RPMI8226 (cell line): Measurements from ENCODE around the gene PLEKHJ1.
"Not testable (repeated sequence)": the region's sequence is repeated elsewhere in the genome, so short reads cannot be mapped to it uniquely, and the experiment has no call there.

Experiments used
- DNase-seq: peaks from one replicate; pipeline ENCODE4 v3.0.0-alpha.2; 2015

Gene PLEKHJ1

DNA sequence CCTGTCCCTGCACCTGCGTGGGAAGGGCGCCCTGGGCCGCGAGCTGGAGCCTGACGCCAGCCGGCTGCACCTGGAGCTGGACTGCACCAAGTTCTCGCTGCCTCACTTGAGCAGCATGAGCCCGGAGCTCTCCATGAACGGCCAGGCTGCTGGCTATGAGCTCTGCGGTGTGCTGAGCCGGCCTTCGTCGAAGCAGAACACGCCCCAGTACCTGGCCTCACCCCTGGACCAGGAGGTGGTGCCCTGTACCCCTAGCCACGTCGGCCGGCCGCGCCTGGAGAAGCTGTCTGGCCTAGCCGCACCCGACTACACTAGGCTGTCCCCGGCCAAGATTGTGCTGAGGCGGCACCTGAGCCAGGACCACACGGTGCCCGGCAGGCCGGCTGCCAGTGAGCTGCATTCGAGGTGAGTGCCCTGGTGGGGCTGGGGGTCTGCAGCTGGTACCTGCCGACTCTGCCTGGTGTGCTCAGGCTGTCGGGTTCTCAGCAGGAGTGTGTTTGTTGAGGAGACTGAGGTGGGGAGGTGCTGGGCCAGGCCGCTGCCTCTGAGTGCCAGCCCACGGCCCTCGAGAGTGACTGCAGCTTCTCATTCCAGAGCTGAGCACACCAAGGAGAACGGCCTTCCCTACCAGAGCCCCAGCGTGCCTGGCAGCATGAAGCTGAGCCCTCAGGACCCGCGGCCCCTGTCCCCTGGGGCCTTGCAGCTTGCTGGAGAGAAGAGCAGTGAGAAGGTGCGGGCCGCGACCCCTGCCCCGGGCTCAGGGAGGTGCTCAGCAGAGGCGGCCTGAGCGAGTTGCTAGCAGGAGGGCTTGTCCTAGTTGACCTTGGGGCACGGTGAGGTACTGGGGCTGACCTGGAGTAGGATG is 19.5 kb downstream of the PLEKHJ1 start:
- no peak for DNase-seq

DNA sequence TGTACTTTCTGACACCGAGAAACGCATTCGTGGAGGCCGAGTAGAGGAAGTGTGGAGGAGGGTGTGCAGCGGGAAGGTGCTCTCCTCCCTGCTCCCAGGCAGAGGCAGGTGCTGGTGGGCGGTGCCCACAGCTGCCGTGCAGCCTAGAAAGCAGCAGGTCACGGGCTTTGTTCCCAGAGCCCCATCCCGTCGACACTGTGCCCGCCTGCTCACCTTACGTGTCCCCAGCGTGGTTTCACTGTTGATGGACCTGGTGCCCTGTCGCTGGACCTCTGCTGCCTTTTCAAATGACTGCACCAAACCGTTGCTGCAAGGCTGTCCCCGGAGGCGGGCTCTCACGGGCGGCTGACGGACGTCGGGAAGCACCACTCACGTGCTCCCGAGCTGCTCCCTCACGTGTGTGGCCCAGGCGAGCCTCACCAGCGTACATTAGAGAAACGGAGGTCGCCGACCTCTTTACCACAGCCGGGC is 20.8 kb downstream of the PLEKHJ1 start:
- DNase-seq: no peak

DNA sequence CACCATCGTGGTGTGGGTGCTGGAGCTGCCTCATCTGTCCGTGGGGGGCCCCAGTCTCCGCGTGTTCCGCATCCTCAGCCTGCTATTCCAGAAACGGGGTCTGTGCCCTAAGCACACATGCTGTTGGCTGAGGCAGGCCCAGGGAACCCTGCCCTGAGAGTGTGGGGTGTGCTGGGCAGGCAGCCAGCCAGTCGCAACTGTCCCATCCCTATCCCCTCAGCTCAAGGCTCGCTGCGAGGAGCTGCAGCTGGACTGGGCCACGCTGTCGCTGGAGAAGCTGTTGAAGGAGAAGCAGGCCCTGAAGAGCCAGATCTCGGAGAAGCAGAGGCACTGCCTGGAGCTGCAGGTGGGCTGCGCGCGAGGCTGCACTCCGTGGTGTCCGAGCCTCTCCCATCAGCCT is 21.9 kb downstream of the PLEKHJ1 start:
- no peak for DNase-seq

- DNase-seq: no peak
These were observed 22.3 kb downstream of the PLEKHJ1 start for GRCh38 chr19:2213799-2214198.

- DNase-seq: no peak
These were observed 23.0 kb downstream of the PLEKHJ1 start for GRCh38 chr19:2212861-2213711.

DNA sequence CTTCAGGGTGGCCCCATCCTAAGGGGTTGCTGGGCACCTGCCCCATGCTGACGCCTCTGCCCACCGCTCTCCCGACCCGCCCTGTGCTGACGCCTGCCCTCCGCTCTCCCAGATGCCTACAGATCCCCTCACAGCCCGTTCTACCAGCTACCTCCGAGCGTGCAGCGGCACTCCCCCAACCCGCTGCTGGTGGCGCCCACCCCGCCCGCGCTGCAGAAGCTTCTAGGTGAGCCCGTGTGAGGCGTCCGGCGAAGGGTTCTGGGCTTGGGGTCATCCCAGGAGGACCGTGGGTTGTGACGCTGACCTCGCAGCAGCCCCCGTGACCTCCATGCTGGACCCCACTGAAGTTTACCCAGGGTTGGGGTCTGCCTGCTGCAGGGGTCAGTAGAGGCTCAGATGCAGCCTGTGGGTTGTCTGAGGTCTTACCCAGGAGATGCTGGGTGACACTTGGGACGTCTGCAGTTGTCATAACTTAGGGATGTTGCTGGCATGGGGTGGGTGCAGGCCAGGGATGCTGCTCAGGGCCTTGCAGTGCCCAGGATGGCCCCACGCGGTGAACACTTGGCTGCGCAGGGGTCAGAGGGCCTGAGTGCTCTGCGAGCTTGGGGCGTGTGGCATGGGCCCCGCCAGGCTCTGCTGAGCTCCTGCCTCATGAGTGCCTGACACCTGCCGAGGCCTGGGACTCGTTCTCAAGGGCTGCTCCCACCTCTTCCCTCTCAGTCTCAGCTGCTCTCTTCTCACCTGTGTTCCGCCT is 25.0 kb downstream of the PLEKHJ1 start:
- DNase-seq: no peak

DNA sequence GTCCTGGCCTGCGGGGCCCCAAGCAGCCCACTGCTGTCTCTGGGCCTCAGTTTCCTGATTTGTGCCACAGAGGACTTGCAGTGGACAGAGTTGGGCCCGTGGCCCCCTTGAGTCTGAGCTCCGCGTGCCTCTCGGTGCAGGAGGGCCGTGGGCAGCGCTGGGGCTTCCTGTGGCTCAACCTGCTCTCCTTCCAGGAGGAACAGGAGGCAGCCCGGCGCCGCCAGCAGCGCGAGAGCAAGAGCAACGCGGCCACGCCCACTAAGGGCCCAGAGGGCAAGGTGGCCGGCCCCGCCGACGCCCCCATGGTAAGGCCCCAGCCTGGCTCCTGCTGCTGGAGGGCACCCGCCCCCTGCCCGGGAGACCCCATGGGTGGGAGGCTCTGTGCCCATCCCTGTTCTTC is 25.9 kb downstream of the PLEKHJ1 start:
- DNase-seq: no peak

- no peak for DNase-seq
These were observed 26.7 kb downstream of the PLEKHJ1 start for GRCh38 chr19:2209408-2209807.

GRCh38 chr19:2208975-2209374 is 27.2 kb downstream of the PLEKHJ1 start:
- DNase-seq: no peak

- no peak for DNase-seq
These were observed 27.9 kb downstream of the PLEKHJ1 start for GRCh38 chr19:2207991-2208860.

GRCh38 chr19:2207008-2207407 is 29.1 kb downstream of the PLEKHJ1 start:
- DNase-seq: no peak

GRCh38 chr19:2202366-2202765 is 33.8 kb downstream of the PLEKHJ1 start:
- no peak for DNase-seq

GRCh38 chr19:2201473-2202148 is 34.5 kb downstream of the PLEKHJ1 start:
- DNase-seq: no peak

DNA sequence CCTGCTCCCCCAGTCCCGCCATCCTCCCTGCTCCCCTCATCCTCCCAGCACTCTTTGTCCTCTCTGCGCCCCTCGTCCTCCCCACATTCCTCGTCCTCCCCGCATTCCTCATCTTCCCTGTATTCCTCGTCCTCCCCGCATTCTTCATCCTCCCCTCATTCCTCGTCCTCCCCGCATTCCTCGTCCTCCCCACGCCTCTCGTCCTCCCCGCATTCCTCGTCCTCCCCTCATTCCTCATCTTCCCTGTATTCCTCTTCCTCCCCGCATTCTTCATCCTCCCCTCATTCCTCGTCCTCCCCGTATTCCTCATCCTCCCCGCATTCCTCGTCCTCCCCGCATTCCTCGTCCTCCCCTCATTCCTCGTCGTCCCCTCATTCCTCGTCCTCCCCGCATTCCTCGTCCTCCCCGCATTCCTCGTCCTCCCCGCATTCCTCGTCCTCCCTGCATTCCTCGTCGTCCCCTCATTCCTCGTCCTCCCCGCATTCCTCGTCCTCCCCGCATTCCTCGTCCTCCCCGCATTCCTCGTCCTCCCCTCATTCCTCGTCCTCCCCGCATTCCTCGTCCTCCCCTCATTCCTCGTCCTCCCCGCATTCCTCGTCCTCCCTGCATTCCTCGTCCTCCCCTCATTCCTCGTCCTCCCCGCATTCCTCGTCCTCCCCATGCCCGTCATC is 35.4 kb downstream of the PLEKHJ1 start:
- not testable (repeated sequence) for DNase-seq

DNA sequence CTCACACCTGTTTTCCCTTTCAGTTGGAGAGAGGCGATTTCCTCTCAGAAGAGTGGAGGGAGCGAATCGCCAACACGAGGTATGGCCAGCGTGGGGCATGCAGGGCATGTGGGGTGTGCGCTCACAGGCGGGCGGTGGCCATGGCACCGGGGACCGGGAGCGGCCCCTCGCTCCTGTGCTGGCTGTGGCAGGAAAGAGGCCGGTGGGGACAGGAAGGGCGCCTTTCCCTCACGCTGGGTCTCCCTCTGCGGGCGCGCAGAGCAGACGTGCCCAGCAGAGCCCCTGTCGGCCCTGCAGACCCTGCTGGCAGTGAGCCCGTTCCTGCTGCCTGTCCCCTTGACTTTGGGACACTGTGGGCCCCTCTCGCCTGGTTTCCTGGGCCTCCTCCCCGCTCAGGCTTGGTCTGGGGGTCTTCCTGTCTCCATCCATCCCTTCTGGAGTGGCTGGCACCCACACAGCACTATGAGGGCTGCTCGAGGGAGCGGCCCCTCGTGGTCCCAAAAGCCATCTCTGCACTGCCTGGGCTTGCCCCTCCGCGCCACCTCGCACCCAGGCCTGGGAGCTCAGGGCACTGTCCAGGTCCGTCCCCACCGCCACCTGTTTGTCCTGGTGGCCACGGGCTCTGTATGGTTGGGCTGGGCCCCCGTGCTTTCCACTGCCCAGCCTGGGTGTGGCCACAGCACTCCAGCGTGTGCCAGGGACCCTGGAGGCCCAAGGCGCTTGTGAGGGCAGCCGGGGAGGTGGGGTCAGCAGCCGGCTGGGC is 36.1 kb downstream of the PLEKHJ1 start:
- DNase-seq: no peak

DNA sequence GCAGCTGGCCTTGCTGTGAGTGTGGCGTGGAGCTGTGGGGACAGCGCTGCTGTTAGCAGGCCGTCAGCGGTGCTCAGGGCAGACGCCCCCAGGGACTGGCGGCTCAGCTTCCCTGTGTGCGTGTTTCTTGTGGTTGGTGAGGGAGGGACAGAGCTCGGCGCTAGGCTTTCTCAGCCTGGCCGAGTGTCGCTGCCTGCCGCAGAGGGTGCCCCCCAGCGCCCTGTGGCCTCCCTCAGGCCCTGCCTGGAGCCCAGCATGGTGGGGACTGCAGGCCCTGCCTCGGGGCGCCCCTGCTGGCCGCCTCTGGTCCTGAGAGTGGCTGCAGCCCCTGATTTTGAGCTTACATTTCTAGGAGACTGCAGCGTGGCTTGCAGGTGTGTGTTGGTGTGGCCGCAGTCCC is 36.9 kb downstream of the PLEKHJ1 start:
- no peak for DNase-seq

DNA sequence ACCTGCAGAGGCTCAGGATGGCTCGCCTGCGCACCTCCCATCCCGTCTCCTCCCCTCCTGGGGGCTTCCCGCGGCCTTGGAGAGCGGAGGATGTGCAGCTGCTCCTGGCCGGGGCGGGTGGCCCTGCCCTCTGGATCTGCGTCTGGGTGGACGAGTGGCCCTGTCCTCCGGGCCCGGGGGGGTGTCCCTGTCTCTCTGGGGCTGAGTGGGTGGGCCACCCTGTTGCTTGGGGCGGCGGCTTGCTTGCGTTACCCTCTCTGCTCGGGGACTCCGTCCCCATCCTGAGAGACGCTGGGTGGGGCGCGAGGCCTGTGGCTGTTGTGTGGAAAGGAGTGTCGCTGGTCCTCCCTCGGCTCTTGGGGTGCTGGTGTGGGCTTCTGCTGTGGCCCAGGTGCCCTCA is 37.8 kb downstream of the PLEKHJ1 start:
- no peak for DNase-seq

DNA sequence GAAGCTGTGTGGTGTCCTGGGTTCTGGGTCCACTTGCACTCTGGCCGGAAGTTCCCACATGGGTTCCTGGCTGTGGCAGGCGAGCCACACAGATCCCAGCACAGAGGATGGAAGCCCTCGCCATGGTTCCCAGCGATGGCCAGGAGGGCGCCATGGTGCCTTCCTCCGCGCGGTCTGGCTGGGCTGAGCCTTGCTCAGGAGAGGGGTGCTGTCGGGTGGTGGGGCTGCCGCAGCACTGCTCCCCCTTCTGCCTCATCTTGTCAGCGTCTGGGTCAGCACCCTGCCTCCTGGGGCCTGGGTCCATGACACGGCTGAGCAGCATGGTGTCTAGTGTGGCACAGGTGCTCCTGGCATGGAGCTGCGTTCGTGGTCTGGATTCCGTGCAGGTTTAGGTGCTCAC is 38.9 kb downstream of the PLEKHJ1 start:
- no peak for DNase-seq

DNA sequence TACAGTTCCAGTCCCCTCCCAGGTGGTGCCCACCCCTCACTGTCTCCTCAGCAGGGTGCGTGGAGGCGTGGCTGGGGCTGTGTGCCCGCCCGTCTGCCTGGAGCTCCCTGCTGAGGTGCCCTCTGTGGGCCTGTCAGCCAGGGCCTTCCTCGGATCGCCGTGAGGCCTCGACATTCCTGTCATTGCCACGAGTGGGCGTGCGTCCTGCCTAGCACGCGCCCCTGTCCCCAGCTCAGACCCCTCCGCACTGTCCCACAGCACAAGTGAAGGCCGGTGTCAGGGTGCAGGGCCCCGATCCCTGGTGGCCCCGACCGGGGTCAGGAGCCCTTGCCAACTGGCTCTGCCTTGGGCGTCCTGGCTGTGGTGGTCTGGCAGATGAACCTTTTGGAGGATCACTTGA is 40.2 kb downstream of the PLEKHJ1 start:
- DNase-seq: no peak

DNA sequence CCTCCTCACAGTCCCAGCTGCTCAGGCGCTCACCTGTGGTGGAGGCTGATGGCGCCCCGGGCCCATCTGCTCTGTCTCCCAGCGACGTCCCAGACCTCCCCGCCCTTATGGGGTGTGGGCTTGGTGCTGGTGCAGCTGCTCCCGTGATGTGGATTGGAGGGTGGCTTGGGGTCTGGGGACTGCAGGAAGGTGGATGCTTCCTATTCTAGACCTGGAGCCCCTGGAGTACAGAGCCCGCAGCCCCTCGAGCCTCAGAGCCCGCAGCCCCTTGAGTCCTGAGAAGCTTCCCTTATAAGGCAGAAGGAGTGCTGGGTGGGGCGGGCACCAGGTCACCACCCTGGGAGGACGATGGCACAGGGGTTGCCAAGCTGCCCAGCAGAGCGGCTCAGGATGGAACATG is 40.8 kb downstream of the PLEKHJ1 start:
- DNase-seq: no peak
